Loucy (cell line): ENCODE data around the gene KCNQ5.

Experiments used
- EZH2phosphoT487 ChIP-seq: fragments of 200-600 bp; IDR thresholded peaks from 2 replicates; pipeline ENCODE4 v1.6.1; 2018; ENCODE audit warnings: antibody characterized with exemption, mild to moderate bottlenecking, moderate library complexity, borderline replicate concordance
- TF ChIP-seq, protein P1 (sequence below): fragments of 200-600 bp; sonication (generic); conservative IDR thresholded peaks from 2 replicates; pipeline ENCODE4 v1.5.1; 2014; ENCODE audit warnings: mild to moderate bottlenecking, antibody characterized with exemption, low read length

GRCh38 chr6:72689107-72689954 lies 67.5 kb downstream of the KCNQ5 start:
- TF ChIP-seq, protein P1, sequence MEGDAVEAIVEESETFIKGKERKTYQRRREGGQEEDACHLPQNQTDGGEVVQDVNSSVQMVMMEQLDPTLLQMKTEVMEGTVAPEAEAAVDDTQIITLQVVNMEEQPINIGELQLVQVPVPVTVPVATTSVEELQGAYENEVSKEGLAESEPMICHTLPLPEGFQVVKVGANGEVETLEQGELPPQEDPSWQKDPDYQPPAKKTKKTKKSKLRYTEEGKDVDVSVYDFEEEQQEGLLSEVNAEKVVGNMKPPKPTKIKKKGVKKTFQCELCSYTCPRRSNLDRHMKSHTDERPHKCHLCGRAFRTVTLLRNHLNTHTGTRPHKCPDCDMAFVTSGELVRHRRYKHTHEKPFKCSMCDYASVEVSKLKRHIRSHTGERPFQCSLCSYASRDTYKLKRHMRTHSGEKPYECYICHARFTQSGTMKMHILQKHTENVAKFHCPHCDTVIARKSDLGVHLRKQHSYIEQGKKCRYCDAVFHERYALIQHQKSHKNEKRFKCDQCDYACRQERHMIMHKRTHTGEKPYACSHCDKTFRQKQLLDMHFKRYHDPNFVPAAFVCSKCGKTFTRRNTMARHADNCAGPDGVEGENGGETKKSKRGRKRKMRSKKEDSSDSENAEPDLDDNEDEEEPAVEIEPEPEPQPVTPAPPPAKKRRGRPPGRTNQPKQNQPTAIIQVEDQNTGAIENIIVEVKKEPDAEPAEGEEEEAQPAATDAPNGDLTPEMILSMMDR = no peak
- TF ChIP-seq EZH2phosphoT487 = no peak
